HFF-Myc (cell line): ENCODE data around the gene PTPRN2.

Source experiments
- DNase-seq: peaks from one replicate; pipeline ENCODE4 v3.0.0-alpha.2; 2011; ENCODE audit warnings: low read depth; ENCODE audit errors: extremely low read depth
- H3K4me3 ChIP-seq: replicated peaks from 2 replicates; pipeline ENCODE4 v1.5.1; 2011; ENCODE audit warnings: low read depth, mild to moderate bottlenecking, control low read depth, low read length
- TF ChIP-seq, protein P1 (sequence below): IDR thresholded peaks from 2 replicates; pipeline ENCODE4 v1.5.1; 2012; ENCODE audit warnings: mild to moderate bottlenecking, low read depth, low read length, control low read depth; ENCODE audit errors: missing control alignments

PTPRN2 gene

DNA sequence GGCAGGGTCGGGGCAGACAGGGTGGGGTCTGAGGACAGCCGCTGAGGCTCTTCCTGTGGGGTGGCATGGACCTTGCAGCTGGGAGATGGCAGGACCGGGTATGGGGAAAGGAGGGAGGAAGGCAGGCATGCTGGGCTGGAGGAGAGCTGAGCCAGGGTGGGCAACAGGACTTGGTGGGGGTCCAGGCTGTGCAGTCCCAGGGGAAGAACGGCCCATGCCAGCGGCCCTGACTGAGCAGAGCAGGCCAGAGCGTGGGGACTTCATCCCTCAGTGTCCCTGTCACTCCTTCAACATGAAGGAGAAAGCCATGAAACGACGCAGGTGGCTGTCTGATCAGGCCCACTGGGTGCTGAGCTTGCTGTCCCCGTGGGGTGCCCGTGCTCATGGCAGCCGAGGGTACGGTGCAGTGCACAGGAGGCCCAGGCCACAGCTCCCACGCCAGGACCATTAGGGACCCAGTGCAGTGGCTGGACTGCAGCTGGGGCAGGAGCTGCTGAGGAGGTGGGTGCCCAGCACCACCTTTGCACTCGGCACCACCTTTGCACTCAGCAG lies 519.6 kb downstream of the PTPRN2 start:
- TF ChIP-seq, protein P1, sequence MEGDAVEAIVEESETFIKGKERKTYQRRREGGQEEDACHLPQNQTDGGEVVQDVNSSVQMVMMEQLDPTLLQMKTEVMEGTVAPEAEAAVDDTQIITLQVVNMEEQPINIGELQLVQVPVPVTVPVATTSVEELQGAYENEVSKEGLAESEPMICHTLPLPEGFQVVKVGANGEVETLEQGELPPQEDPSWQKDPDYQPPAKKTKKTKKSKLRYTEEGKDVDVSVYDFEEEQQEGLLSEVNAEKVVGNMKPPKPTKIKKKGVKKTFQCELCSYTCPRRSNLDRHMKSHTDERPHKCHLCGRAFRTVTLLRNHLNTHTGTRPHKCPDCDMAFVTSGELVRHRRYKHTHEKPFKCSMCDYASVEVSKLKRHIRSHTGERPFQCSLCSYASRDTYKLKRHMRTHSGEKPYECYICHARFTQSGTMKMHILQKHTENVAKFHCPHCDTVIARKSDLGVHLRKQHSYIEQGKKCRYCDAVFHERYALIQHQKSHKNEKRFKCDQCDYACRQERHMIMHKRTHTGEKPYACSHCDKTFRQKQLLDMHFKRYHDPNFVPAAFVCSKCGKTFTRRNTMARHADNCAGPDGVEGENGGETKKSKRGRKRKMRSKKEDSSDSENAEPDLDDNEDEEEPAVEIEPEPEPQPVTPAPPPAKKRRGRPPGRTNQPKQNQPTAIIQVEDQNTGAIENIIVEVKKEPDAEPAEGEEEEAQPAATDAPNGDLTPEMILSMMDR = no peak
- no peak for DNase-seq
- no peak overlapping the region for H3K4me3 ChIP-seq

DNA sequence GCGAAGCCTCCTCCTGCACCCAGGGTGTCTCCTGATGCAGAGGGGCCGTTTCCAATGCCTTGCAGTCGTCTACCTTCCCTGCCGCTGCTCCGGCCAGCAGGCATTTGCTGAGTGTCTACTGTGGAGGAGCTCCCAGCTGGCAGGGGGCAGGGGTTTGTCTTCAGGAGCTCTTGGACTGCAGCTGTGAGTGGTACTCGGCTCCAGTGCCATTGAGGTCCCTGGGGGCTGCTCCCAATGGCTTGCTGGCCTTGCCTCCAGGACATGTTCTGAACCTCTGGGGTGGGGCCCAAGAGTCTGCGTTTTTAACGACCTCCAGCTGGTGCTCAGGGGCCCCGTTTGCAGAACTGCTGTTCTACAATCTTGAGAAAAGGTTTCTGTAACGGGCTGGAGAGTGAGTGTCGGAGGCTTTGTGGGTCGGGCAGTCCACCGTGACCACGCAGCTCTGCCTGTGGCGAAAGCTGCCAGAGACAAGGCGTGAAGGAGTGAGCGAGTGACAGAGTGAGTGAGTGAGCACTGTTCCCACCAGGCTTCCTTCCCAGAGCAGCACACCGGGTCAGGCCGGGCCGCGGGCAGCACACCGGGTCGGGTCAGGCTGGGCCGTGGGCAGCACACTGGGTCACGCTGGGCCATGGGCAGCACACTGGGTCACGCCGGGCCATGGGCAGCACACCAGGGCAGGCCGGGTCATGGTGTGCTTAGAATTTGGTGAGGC lies 520.2 kb downstream of the PTPRN2 start:
- DNase-seq = no peak
- no peak overlapping the region for H3K4me3 ChIP-seq
- TF ChIP-seq, protein P1 = no peak

DNA sequence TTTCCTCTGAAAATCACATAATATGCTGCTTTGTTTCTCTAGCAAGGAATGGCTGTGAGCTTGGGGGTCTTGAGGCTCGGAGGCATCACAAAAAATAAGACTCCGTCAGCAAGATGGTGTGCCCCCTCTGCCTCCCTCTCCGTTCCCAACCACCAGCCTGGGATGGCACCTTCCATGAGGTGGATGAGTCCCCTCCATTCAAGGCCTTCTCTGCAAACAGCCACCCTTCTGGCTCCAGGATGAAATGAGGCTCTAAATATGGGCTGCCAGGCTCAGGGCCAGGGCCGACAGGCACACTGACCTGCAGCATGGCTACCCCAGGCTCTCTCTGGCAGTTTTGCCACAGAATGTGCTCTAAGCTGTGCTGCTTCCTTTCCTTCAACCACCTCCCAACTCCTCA lies 521.5 kb downstream of the PTPRN2 start:
- TF ChIP-seq, protein P1 = no peak
- no peak for DNase-seq
- no peak overlapping the region for H3K4me3 ChIP-seq

DNA sequence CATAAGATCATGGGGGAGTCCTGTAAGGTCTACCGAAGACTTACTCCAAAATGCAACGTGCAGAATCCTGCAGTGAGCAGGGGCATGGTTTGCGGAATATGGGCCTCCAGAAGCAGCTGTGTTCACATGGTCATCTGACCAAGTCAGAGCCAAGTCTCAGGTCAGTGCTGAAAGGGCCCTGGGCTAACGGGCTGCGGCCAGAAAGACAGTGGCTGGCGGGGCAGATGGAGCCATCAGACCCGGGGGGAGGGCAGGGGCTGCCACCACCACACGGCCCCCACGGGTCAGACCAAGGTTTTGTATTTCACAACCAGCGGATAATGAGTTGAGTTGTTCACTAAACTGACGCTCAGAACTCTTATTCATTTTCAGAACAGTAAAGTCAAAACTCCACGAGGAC lies 522.3 kb downstream of the PTPRN2 start:
- no peak for DNase-seq
- TF ChIP-seq, protein P1 = no peak
- H3K4me3 ChIP-seq = no peak overlapping the region

DNA sequence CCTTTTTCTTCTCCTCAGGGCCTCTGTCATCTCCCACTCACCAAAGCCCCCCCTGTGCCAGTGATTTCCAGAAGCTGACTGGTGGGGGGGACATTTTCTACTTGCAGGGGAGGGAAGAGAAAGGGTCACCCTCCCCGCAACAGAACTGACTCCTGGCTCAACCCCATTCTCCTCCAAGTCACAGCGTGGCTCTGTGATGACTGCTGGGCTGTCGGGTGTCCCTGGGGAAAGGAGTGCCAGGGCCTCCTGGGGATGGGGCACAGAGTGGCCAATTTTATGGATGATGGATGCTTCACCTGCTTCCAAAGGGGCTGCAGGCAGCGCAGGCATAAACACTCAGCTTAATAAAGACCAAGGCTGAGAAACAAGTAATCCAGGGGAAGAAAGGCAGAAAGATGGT lies 523.0 kb downstream of the PTPRN2 start:
- H3K4me3 ChIP-seq = no peak overlapping the region
- no peak for DNase-seq
- TF ChIP-seq, protein P1 = no peak

DNA sequence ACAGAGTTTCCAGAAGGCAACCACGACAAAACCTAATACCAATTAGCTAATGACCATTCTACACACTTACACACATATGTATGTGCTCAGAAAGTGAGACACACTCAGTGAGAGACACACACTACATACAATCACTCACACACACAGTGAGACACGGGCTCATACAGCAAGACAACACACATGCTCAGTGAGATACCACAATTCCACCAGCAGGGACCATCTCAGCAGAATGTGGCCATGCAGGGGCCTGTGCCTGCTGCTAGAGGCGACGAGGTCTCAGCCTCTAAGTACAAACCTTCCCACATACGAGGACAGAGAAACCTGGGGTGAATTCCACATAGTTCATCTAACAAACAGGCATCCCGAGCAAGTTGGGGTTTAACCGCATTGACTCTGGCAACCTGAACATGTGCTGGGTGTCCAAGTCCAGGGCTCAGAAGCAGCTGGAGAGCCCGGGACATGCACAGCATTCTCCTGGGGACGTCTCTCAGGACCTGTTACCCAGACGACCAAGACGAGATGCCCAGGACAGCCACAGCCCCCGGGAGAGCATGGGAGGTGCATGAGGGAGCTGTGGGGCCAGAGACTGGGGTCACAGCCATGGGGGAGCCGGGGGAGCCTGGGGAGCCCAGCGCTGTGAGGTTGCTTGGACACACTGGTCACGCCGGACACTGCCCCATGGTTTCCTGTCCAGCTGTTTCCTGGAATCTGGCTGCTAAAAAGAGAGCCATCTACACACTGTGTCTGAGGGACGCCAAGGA lies 523.6 kb downstream of the PTPRN2 start:
- TF ChIP-seq, protein P1 = no peak
- no peak overlapping the region for H3K4me3 ChIP-seq
- DNase-seq = no peak
